CD14-positive monocyte (primary cell): ENCODE measurements around the gene GNG10. TPM values are rescaled to one million over a fixed set of nuclear protein-coding genes. Genes with fewer than 3 reads are reported as not detected.

Experiments
- DNase-seq, 3 donors: peaks; one replicate each; pipeline ENCODE4 v3.0.0-alpha.2; 2011 to 2022
- H2AFZ ChIP-seq: 2 replicates; pipeline ENCODE4 v1.6.0; 2012; ENCODE audit warnings: mild to moderate bottlenecking, low read depth, low read length, inconsistent platforms; ENCODE audit not compliant: insufficient read depth, poor library complexity, severe bottlenecking
- H3K27ac ChIP-seq, 2 donors: 1 replicate in 1 of 2; 2 replicates in 1 of 2; pipeline ENCODE4 v1.5.1; 2012 to 2013; ENCODE audit warnings: low read length in 2 of 2, control low read depth in 1 of 2, inconsistent platforms in 1 of 2, low read depth in 1 of 2, mild to moderate bottlenecking in 1 of 2
- H3K27me3 ChIP-seq, 2 donors: one replicate each; pipeline versions ENCODE4 v1.6.0 to v1.6.1; 2011 to 2013; ENCODE audit warnings: low read length in 2 of 2; ENCODE audit not compliant: control insufficient read depth in 2 of 2, insufficient read depth in 2 of 2
- H3K36me3 ChIP-seq, 2 donors: replicated peaks in 1 of 2; 1 replicate in 1 of 2; 2 replicates in 1 of 2; pipeline versions ENCODE4 v1.5.1 to v1.6.1; 2012 to 2013; ENCODE audit warnings: low read length in 2 of 2, control low read depth in 1 of 2, inconsistent platforms in 1 of 2, mild to moderate bottlenecking in 1 of 2; ENCODE audit not compliant: insufficient read depth in 2 of 2, control insufficient read depth in 1 of 2
- H3K4me1 ChIP-seq, 2 donors: 1 replicate in 1 of 2; 2 replicates in 1 of 2; pipeline versions ENCODE4 v1.5.1 to v1.6.1; 2012 to 2013; ENCODE audit warnings: low read length in 2 of 2, control low read depth in 1 of 2, inconsistent platforms in 1 of 2, mild to moderate bottlenecking in 1 of 2, moderate library complexity in 1 of 2; ENCODE audit not compliant: insufficient read depth in 2 of 2, control insufficient read depth in 1 of 2
- H3K4me2 ChIP-seq: replicated peaks from 2 replicates; pipeline ENCODE3; 2012; ENCODE audit warnings: low read length, moderate library complexity, mild to moderate bottlenecking; ENCODE audit not compliant: poor library complexity, severe bottlenecking; ENCODE audit errors: extremely low read depth
- H3K4me3 ChIP-seq, 3 experiments: fragments of 200-600 bp in 1 of 3; sonication (generic) in 1 of 3; replicated peaks in 1 of 3; 1 replicate in 2 of 3; 2 replicates in 1 of 3; pipeline ENCODE4 v1.5.1; 2011 to 2013; ENCODE audit warnings: low read length in 3 of 3, mild to moderate bottlenecking in 3 of 3, control low read depth in 2 of 3, low read depth in 2 of 3, inconsistent platforms in 1 of 3, moderate library complexity in 1 of 3
- H3K79me2 ChIP-seq: 2 replicates; pipeline ENCODE4 v1.6.0; 2012; ENCODE audit warnings: mild to moderate bottlenecking, control low read depth, inconsistent platforms, low read length, moderate library complexity; ENCODE audit not compliant: insufficient read depth
- H3K9ac ChIP-seq: 2 replicates; pipeline ENCODE4 v1.6.0; 2017; ENCODE audit warnings: low read length, mild to moderate bottlenecking; ENCODE audit not compliant: insufficient read depth, poor library complexity, severe bottlenecking
- H3K9me3 ChIP-seq, 2 donors: replicated peaks in 1 of 2; 1 replicate in 1 of 2; 2 replicates in 1 of 2; pipeline versions ENCODE4 v1.5.1 to v1.6.1; 2012 to 2013; ENCODE audit warnings: low read length in 2 of 2, control low read depth in 1 of 2; ENCODE audit not compliant: control insufficient read depth in 1 of 2, insufficient read depth in 1 of 2
- H4K20me1 ChIP-seq: 2 replicates; pipeline ENCODE4 v1.6.0; 2012; ENCODE audit warnings: mild to moderate bottlenecking, low read length, control low read depth, moderate library complexity; ENCODE audit not compliant: insufficient read depth
- H3K27ac Mint-ChIP-seq, 7 donors: one replicate each; pipeline ENCODE4 v1.8.0; 2020; ENCODE audit warnings: mild to moderate bottlenecking in 7 of 7, mixed read lengths in 7 of 7, moderate library complexity in 6 of 7, inconsistent platforms in 2 of 7
- H3K27me3 Mint-ChIP-seq, 3 donors: one replicate each; pipeline ENCODE4 v1.8.0; 2021 to 2022; ENCODE audit warnings: low read depth in 3 of 3, mild to moderate bottlenecking in 3 of 3, mixed read lengths in 3 of 3, moderate library complexity in 3 of 3, inconsistent platforms in 1 of 3
- H3K36me3 Mint-ChIP-seq, 2 donors: one replicate each; pipeline ENCODE4 v1.8.0; 2020; ENCODE audit warnings: mixed read lengths in 2 of 2, inconsistent platforms in 1 of 2, mild to moderate bottlenecking in 1 of 2
- H3K4me1 Mint-ChIP-seq: one replicate; pipeline ENCODE4 v1.8.0; 2020; ENCODE audit warnings: mild to moderate bottlenecking, mixed read lengths
- H3K4me3 Mint-ChIP-seq, 2 donors: one replicate each; pipeline ENCODE4 v1.8.0; 2020; ENCODE audit warnings: mild to moderate bottlenecking in 2 of 2, mixed read lengths in 2 of 2, moderate library complexity in 1 of 2
- H3K9me3 Mint-ChIP-seq, 7 donors: one replicate each; pipeline ENCODE4 v1.8.0; 2020 to 2022; ENCODE audit warnings: mixed read lengths in 7 of 7, mild to moderate bottlenecking in 6 of 7, moderate library complexity in 6 of 7, inconsistent platforms in 2 of 7
- CTCF ChIP-seq: fragments of 200-600 bp; IDR thresholded peaks from one replicate; pipeline ENCODE4 v1.8.0; 2022; ENCODE audit warnings: antibody characterized with exemption, mild to moderate bottlenecking
- WGBS: methylation state at CpG from one replicate; pipeline ENCODE4 v1.1.5; 2013; ENCODE audit warnings: missing lambda C conversion rate; ENCODE audit not compliant: insufficient coverage; 5-methylcytosine and 5-hydroxymethylcytosine counted together
- intact Hi-C, 2 donors: fragments of 100-400 bp; cut with micrococcal nuclease; formaldehyde crosslinking; loops; one replicate each; pipeline versions ENCODE4 v1.15.0 to v1.15.1; 2023
- polyA plus RNA-seq, 3 donors: library from polyadenylated mRNA; depleted of rRNA in 1 of 3; unstranded in 2 of 3; stranded (reverse) in 1 of 3; fragments of 300-500 nt in 2 of 3; fragments of >200 nt in 1 of 3; fragmentation: Illumina TruSeq in 2 of 3; gene quantifications; 1 replicate in 2 of 3; 2 replicates in 1 of 3; pipeline ENCODE4 v1.2.3, GENCODE V29; 2012 to 2021

GNG10 gene
- polyA plus RNA-seq, 3 donors, result 42.9 to 84.1 (median 67.9) TPM

- H3K4me1 Mint-ChIP-seq, result peaks cover 42% of the 10 kb centered on the region
- peaks cover 21 to 23% of the 10 kb centered on the region in 2 donors for H3K4me1 ChIP-seq
- H3K9ac ChIP-seq, result peak within 1 kb of the TSS; percentile 93
- peaks cover 18% of the 10 kb centered on the region for H4K20me1 ChIP-seq
- intact Hi-C loops, result loop anchor here in 1 of 2 donors (5.0 kb wide), 1 partner anchor 149 kb away; the partner anchor contains the start of gene ECPAS
- H3K9me3 Mint-ChIP-seq, result no peaks in the 10 kb centered on the region
- H3K27me3 ChIP-seq, result no peaks in the 10 kb centered on the region
- under 1% methylated on average over 79 of the region's 79 CpGs for WGBS
- peak within 1 kb of the TSS; percentile 89 to 95 (median 93) for H3K27ac Mint-ChIP-seq
- H3K79me2 ChIP-seq, result peaks cover 47% of the 10 kb centered on the region
- H3K4me3 ChIP-seq, result peak within 1 kb of the TSS; percentile 70 to 92 (median 76)
- H3K36me3 ChIP-seq, result no peaks in the 10 kb centered on the region
- peaks cover 5 to 6% of the 10 kb centered on the region in 2 donors for H3K36me3 Mint-ChIP-seq
- no peaks in the 10 kb centered on the region for H3K9me3 ChIP-seq
- H3K27ac ChIP-seq, result peak within 1 kb of the TSS; percentile 74 to 90
- peak within 1 kb of the TSS; percentile 87 for H3K4me2 ChIP-seq
- TF ChIP-seq CTCF, result no peak
- H3K4me3 Mint-ChIP-seq, result peak within 1 kb of the TSS; percentile 93 to 96
- peak within 1 kb of the TSS; percentile 97 for H2AFZ ChIP-seq
- DNase-seq, result peak; percentile 97 to 98 (median 98)
- peaks cover 0 to 2% (median 0%) of the 10 kb centered on the region in 3 donors for H3K27me3 Mint-ChIP-seq
Measured at GRCh38 chr9:111631214-111631971, 30.0 kb upstream of the GNG10 start, which contains the start of gene DNAJC25. DNAJC25 (plus strand) TSS chr9:111631334; CDS start chr9:111631408, 74 bp downstream.

DNA sequence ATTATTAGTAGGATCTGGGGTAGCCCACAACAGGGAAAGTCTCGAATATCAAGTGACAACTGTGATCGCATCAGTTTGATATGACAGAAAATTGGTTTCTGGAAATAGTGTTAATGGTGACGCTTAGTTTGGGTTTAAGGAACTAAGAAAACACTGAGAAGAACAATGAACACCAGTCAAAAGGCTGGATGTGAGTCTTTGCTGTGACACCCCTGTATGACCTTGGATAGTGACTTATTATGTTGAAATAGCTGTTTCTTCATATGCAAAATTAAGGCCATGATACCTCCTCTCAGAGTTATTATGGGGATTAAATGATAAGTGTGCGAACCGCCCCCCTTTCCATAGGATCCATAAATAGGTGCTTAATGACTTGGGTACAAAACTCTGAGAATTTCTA is 29.3 kb upstream of the GNG10 start:
- Histone ChIP-seq H3K4me3 (peak overlapping the region; percentile 70 to 92 (median 76)), H3K27ac (peak overlapping the region; percentile 74 to 90), H3K36me3 (no peaks in the 10 kb centered on the region), H3K4me1 (peaks cover 21 to 23% of the 10 kb centered on the region in 2 donors), H3K9ac (peak overlapping the region; percentile 93), H3K4me2 (peak overlapping the region; percentile 87), H2AFZ (peak overlapping the region; percentile 97), H3K9me3 (no peaks in the 10 kb centered on the region), H3K79me2 (peaks cover 53% of the 10 kb centered on the region), H3K27me3 (no peaks in the 10 kb centered on the region), H4K20me1 (peaks cover 24% of the 10 kb centered on the region)
- peak overlapping the region; percentile 93 for H3K4me3 Mint-ChIP-seq
- TF ChIP-seq CTCF, result no peak
- DNase-seq, result peak; percentile 48 to 69 (median 57)
- no peaks in the 10 kb centered on the region for H3K9me3 Mint-ChIP-seq
- H3K4me1 Mint-ChIP-seq, result peaks cover 42% of the 10 kb centered on the region
- intact Hi-C loops, result loop anchor here in 1 of 2 donors (5.0 kb wide), 1 partner anchor 150 kb away; the partner anchor contains the start of gene ECPAS
- WGBS, result 10% methylated on average over 2 of the region's 5 CpGs
- H3K27me3 Mint-ChIP-seq, result peaks cover 0 to 2% (median 0%) of the 10 kb centered on the region in 3 donors
- peak overlapping the region; percentile 89 to 95 (median 93) for H3K27ac Mint-ChIP-seq
- peaks cover 5 to 6% of the 10 kb centered on the region in 2 donors for H3K36me3 Mint-ChIP-seq
